Skin epidermis (tissue), 12 donors: ENCODE data around the gene CGGBP1.
A peak's percentile ranks its signal among the peaks of the same experiment; 100 is the strongest.

ENCODE experiments used
- H3K27ac ChIP-seq, 21 experiments: fragments of 200-600 bp; sonication (generic) in 11 of 21; one replicate each; pipeline ENCODE4 v1.5.0; 2020; ENCODE audit warnings: mild to moderate bottlenecking in 3 of 21, inconsistent platforms in 2 of 21, moderate library complexity in 2 of 21
- H3K4me3 ChIP-seq, 7 experiments: fragments of 200-600 bp; sonication (generic) in 2 of 7; one replicate each; pipeline ENCODE4 v1.5.0; 2020; ENCODE audit warnings: inconsistent platforms in 2 of 7, mild to moderate bottlenecking in 2 of 7, moderate library complexity in 1 of 7

The CGGBP1 gene, protein sequence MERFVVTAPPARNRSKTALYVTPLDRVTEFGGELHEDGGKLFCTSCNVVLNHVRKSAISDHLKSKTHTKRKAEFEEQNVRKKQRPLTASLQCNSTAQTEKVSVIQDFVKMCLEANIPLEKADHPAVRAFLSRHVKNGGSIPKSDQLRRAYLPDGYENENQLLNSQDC

DNA sequence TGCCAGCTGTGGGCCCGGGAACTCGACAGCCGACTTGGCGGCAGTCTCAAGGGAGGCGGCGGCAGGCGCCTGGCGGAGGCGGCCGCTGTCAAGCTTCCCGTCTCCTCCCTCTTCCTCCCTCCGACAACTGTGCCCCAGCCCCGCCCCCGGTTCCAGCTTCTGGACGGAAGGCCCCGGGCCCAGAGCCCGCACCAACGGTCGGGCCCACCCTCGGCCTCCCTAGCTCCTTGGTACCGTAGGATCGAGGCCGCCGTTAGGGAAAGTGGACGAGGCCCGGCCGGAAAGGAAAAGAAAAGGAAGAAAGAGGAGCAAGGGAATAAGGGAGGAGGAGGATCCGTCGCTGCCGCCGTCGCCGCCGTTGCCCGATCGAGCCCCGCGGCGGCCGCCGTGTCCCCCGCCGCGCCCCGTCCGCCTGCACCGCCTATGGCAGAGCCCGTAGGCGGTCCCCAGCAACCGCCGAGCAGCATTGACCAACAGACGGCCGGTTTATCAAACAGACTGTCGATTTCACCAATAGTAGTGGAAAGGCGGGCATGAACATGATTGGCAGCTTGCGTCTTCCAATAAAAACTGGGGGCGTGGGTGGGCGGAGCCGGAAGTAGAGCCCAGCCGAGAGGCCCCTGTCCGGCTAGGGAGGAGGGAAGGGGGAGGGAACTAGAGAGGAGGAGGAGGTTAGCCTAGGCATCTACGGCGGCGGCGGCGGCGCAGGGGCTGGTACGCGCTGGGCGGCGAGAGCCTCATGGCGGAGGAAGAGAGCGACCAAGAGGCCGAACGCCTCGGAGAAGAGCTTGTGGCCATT, at the start of gene CGGBP1, which contains the start of gene ZNF654:
TSS of gene CGGBP1 (minus strand) at position 425 of the 799 bp plus-strand sequence. CDS start 3,029 bp downstream, outside the sequence.
TSS of gene ZNF654 (plus strand) at position 675 of the 799 bp plus-strand sequence. CDS start at position 740, 65 bp downstream.
- Histone ChIP-seq H3K4me3 (peak within 1 kb of the TSS; percentile 69 to 96 (median 83)), H3K27ac (peak within 1 kb of the TSS; percentile 86 to 99 (median 97))

GRCh38 chr3:88105325-88105724, 46.5 kb upstream of the CGGBP1 start:
- H3K27ac ChIP-seq: no peak overlapping the region
- H3K4me3 ChIP-seq: no peak overlapping the region

DNA sequence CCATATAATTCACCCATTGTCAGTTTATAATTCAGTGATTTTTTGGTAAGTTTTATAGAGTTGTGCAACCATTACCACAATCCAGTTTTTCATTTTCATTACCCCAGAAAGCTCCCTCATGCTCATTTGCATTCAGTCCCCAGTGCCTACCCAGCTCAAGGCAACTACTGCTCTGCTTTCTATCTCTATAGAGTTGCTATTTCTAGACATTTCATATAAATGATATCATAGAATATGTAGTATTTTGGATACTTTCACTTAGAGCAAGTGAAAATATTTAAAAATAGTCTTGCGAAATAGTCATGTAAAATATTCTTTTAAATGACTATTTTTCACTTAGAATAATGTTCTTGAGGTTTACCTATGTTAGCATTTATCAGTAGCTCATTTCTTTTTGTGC, 42.3 kb upstream of the CGGBP1 start:
- Histone ChIP-seq H3K27ac (no peak overlapping the region), H3K4me3 (no peak overlapping the region)

DNA sequence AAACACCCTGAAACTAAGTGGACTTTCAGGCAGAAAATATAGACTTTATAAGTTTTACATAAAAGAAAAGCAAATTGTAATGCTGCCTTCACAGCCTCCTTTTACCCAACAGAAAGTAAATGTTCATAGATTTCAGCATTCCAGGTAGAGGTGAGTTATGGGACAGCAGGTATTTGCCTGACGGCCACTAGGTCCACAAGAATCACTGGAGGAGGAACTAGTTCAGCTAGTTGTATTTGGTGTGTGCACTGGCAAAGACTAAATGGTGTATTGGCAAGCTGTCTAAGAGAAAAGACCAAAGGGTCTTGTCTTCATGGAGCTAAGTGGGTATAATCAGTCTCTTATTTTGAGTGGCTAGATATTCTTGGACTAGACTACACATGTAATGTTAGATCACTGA, 34.5 kb upstream of the CGGBP1 start:
- no peak overlapping the region for H3K4me3 ChIP-seq
- H3K27ac ChIP-seq: no peak overlapping the region

DNA sequence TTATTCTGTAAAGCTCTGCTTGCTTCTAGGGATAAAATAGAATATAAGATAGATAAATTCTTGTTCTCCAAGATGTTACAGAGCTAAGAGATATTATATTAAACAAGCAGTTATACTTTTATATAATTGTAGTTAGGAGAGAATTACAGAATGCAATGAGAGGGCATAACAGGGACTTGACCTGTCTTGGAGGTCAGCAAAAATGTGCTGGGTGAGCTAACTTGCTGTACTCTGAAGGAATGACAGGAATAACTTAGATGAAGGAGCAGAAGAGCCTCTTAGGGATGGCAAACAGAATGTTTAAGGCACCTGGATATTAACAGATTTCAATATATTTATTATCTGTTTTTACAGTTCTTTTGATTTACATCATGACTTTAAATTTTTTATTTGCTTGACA, 33.5 kb upstream of the CGGBP1 start:
- Histone ChIP-seq H3K4me3 (no peak overlapping the region), H3K27ac (no peak overlapping the region)

GRCh38 chr3:88090681-88091080, 31.9 kb upstream of the CGGBP1 start:
- Histone ChIP-seq H3K27ac (no peak overlapping the region), H3K4me3 (no peak overlapping the region)

DNA sequence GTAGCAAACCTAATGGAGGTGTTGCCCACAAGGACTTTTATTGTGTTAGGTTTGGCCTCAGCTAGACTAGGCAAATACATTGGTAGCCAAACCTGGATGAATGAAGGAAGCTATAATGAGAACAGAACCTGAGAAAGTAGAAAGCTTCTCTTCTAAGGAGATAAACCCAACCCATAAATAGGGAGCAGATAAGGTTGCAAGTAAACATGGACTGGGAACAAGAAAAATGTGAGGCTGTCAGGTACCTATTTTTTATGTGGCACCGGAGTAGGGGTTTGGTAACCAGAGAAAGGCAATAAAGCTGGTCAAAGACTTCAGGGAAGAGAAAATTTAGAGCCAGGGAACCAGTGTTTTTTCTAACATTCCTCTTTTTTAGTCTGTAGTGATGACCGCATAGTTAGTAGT, 25.3 kb upstream of the CGGBP1 start:
- no peak overlapping the region for H3K4me3 ChIP-seq
- no peak overlapping the region for H3K27ac ChIP-seq

- H3K27ac ChIP-seq: no peak overlapping the region
- H3K4me3 ChIP-seq: no peak overlapping the region
Measured at GRCh38 chr3:88082854-88083253, 24.0 kb upstream of the CGGBP1 start.

DNA sequence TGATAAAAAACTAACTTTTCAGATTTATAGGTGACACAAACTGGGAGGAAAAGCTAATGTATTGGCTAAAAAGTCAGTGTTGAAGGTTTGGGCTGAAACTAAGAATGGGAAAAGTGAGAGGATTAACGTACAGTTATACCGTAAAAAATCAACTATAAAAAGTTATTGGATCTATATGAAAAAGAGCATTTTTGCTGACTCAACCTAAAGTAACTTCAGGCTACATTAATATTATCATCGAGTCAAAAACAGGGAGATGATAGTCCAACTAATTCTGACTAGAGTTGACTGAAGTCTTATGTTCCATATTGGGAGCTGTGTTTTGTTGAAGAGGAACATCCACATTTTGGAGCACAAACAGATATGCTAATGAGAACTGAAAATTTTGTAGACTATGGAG, 20.1 kb upstream of the CGGBP1 start:
- Histone ChIP-seq H3K4me3 (no peak overlapping the region), H3K27ac (no peak overlapping the region)

DNA sequence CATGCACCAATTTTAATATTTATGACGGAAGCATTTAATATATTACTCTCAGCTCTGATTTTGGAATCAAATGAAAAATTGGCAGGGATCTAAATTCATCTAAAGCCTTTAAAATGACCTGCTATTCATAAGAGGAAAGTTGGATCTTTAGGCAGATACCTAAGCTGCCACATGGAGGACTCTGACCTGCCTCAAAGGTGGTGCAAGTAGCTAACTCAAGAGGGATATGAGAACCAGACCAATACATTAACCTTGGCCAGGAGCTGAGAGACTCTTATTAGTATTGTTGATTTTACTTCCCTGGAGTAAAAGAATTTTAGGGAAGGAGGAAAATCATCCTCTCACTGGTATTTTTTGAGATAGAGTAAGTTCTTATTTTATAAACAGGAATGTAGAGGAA, 17.9 kb upstream of the CGGBP1 start:
- Histone ChIP-seq H3K4me3 (no peak overlapping the region), H3K27ac (no peak overlapping the region)

- Histone ChIP-seq H3K27ac (no peak overlapping the region), H3K4me3 (no peak overlapping the region)
Measured at GRCh38 chr3:88075497-88075896, 16.7 kb upstream of the CGGBP1 start.

- no peak overlapping the region for H3K4me3 ChIP-seq
- no peak overlapping the region for H3K27ac ChIP-seq
Measured at GRCh38 chr3:88075072-88075471, 16.3 kb upstream of the CGGBP1 start.

DNA sequence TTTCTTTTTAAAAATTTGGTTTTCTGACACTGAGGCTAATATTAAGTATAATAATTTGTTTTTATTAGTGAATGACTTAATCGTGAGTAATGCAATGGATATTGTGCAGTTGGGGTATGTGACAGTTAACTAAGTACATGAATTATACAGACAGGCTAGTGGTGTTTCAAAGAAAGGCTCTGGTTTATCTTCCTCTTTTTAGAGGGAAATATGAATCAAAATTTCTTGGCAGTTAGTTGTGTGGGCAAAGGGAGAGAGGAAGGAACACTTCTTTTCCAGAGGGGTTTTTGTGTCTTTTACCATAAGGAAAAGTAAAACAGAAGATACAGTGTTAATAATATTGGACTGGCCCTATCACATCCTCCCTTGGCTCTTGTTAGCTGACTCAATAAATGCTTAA, 2.9 kb upstream of the CGGBP1 start:
- no peak overlapping the region for H3K27ac ChIP-seq

GRCh38 chr3:88059380-88060170, 770 bp upstream of the CGGBP1 start:
- peak overlapping the region; percentile 86 to 99 (median 97) for H3K27ac ChIP-seq
- peak overlapping the region; percentile 69 to 96 (median 83) for H3K4me3 ChIP-seq

More for the DNA sequence above, 2.9 kb upstream of the CGGBP1 start:
- H3K4me3 ChIP-seq: no peak overlapping the region

GRCh38 chr3:88058306-88058580, 562 bp downstream of the CGGBP1 start:
- Histone ChIP-seq H3K4me3 (peak overlapping the region; percentile 69 to 96 (median 83)), H3K27ac (peak overlapping the region; percentile 85 to 99 (median 97))

DNA sequence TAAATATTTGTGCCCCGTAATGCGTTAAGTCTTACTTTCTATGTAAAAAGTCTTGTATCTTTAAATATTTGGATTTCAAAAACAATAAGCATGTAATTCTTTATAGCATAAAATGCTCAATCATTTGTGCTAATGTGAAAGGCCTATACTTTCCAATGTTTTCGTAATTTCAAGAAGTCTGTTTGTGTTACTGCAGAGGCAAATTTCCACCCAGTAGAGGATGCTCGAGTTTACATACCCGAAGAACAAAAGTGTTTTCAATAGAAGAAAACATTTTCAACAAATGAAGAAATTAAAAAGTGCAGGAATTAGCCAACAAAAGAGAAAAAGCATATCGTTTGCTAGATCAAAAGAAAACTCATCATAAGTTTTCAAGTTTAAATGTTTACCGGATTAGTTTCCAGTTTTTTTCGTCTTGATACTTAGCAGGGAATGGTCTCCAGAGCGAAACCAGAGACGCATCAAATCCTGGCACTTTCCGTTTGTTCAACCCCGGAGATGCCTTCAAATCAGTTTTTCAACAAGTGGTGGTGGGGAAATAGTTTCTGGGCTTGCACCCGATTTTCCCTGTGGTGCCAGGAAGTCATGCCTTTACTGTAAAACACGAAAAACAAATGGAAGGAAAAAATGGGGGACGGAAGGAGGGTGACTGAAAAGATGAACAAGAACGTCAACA, 1.0 kb downstream of the CGGBP1 start:
- Histone ChIP-seq H3K27ac (peak overlapping the region; percentile 85 to 99 (median 97)), H3K4me3 (peak overlapping the region; percentile 69 to 96 (median 83))

DNA sequence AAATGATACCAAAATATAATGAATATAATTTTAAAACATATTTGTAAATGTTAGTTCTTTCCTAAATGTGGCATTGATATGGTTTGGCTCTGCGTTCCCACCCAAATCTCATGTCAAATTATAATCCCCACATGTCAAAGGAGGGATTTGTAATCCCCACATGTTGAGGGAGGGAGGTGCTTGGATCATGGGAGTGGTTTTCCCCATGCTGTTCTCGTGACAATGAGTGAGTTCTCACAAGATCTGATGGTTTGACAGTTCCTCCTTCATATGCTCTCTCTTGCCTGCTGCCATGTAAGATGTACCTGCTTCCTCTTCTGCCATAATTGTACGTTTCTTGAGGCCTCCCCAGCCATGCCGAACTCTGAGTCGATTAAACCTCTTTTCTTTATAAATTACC, 12.0 kb downstream of the CGGBP1 start:
- H3K4me3 ChIP-seq: no peak overlapping the region
- H3K27ac ChIP-seq: no peak overlapping the region

GRCh38 chr3:88044411-88044810, 14.4 kb downstream of the CGGBP1 start:
- no peak overlapping the region for H3K27ac ChIP-seq

GRCh38 chr3:88041005-88041404, 17.8 kb downstream of the CGGBP1 start:
- H3K4me3 ChIP-seq: no peak overlapping the region
- no peak overlapping the region for H3K27ac ChIP-seq

More at GRCh38 chr3:88044411-88044810, 14.4 kb downstream of the CGGBP1 start:
- no peak overlapping the region for H3K4me3 ChIP-seq

GRCh38 chr3:88040529-88040928, 18.3 kb downstream of the CGGBP1 start:
- H3K4me3 ChIP-seq: no peak overlapping the region
- no peak overlapping the region for H3K27ac ChIP-seq
